ENCODE results near the gene FAM169A. TPM values are rescaled to one million over a fixed set of nuclear protein-coding genes. Genes with fewer than 3 reads are reported as not detected.
"Not testable (repeated sequence)": the region's sequence is repeated elsewhere in the genome, so short reads cannot be mapped to it uniquely, and the experiment has no call there.

The FAM169A gene
- total and polyA plus RNA-seq, 10 of the 15 experiments (the other 5 are each of a cell fraction or from before 2014, with no cell fraction given), result 0.37 to 15.4 (median 4.7) TPM

- 53% methylated on average over 3 of the region's 3 CpGs for WGBS (ENCODE audit: insufficient coverage, insufficient replicate concordance, low lambda C conversion rate, missing lambda C conversion rate)
- H4K20me1 ChIP-seq (ENCODE audit: control insufficient read depth, insufficient read depth), result no peaks in the 10 kb centered on the region
- no peaks in the 10 kb centered on the region for H3K79me2 ChIP-seq (ENCODE audit: control insufficient read depth, insufficient read depth, low read length)
- DNase-seq (ENCODE audit: low read depth, low spot score) (no peak), ATAC-seq (no peak), FAIRE-seq (no peak)
- ChIA-PET SMC1A (ENCODE audit: uncharacterized antibody, unreplicated experiment) (no interaction called here), CTCF (no interaction called here), POLR2A (no interaction called here), RAD21 (ENCODE audit: unreplicated experiment) (no interaction called here)
- no peak overlapping the region for H3K27ac ChIP-seq (ENCODE audit: control insufficient read depth, insufficient read depth)
- H3K4me2 ChIP-seq (ENCODE audit: control insufficient read depth, insufficient read depth), result no peak overlapping the region
- in situ Hi-C loops (cut with MboI) (no loop called here), intact Hi-C loops (cut with micrococcal nuclease; ENCODE audit: unreplicated experiment) (no loop called here)
- H2AFZ ChIP-seq (ENCODE audit: control insufficient read depth, low read depth, low read length), result no peak overlapping the region
- no peaks in the 10 kb centered on the region for H3K9me3 ChIP-seq (replicated peaks; ENCODE audit: control insufficient read depth, insufficient read depth, low read length)
- peaks cover 0 to 5% of the 10 kb centered on the region in 2 experiments for H3K27me3 ChIP-seq (replicated peaks in 1 of 2; ENCODE audit: control insufficient read depth in 2 of 2, insufficient read depth in 2 of 2, low read length in 1 of 2)
- no peak for TF ChIP-seq RCOR1 (conservative IDR thresholded peaks at IDR 0.05; ENCODE audit: low read depth, low read length)
- H3K36me3 ChIP-seq (ENCODE audit: control insufficient read depth in 2 of 2, insufficient read depth in 2 of 2, low read length in 1 of 2), result no peaks in the 10 kb centered on the region
- no peak overlapping the region for H3K4me3 ChIP-seq
- H3K4me1 ChIP-seq (ENCODE audit: control insufficient read depth, insufficient read depth, low read length), result no peaks in the 10 kb centered on the region
- no TSS peak for BruUV-seq (replicated peaks)
- no peak overlapping the region for H3K9ac ChIP-seq (ENCODE audit: control insufficient read depth, insufficient read depth, low read length)
These were observed 4.3 kb upstream of the FAM169A start for GRCh38 chr5:74870299-74871067.

- H2AFZ ChIP-seq (ENCODE audit: control insufficient read depth, low read depth, low read length); H3K27me3 ChIP-seq (replicated peaks in 1 of 2; ENCODE audit: control insufficient read depth in 2 of 2, insufficient read depth in 2 of 2, low read length in 1 of 2); RAD21 ChIA-PET (ENCODE audit: unreplicated experiment); DNase-seq (ENCODE audit: low read depth, low spot score); H3K4me3 ChIP-seq; H3K27ac ChIP-seq (ENCODE audit: control insufficient read depth, insufficient read depth); intact Hi-C loops (cut with micrococcal nuclease; ENCODE audit: unreplicated experiment); BruUV-seq (replicated peaks); SMC1A ChIA-PET (ENCODE audit: uncharacterized antibody, unreplicated experiment); POLR2A ChIA-PET; H3K4me2 ChIP-seq (ENCODE audit: control insufficient read depth, insufficient read depth); H3K36me3 ChIP-seq (ENCODE audit: control insufficient read depth in 2 of 2, insufficient read depth in 2 of 2, low read length in 1 of 2); in situ Hi-C loops (cut with MboI); CTCF ChIA-PET; H3K9me3 ChIP-seq (replicated peaks; ENCODE audit: control insufficient read depth, insufficient read depth, low read length); H3K9ac ChIP-seq (ENCODE audit: control insufficient read depth, insufficient read depth, low read length); H4K20me1 ChIP-seq (ENCODE audit: control insufficient read depth, insufficient read depth); H3K79me2 ChIP-seq (ENCODE audit: control insufficient read depth, insufficient read depth, low read length); H3K4me1 ChIP-seq (ENCODE audit: control insufficient read depth, insufficient read depth, low read length); FAIRE-seq: not testable (repeated sequence)
- ATAC-seq, result peak; percentile 11; the same call in 2 of the 3 replicates
- TF ChIP-seq BHLHE40 (IDR thresholded peaks at IDR 0.05; ENCODE audit: borderline replicate concordance in 1 of 2, low read depth in 2 of 2, low read length in 1 of 2) (0 out of 4 replicates have a peak, but pooled peaks of 1 of the 2 experiments have one; percentile 21), IKZF1 (conservative IDR thresholded peaks at IDR 0.05) (peak; percentile 64), RUNX3 (IDR thresholded peaks at IDR 0.05; ENCODE audit: low read length) (peak; percentile 56), DPF2 (IDR thresholded peaks at IDR 0.05) (peak; percentile 39; the same call in 1 of the 2 replicates), YY1 (IDR thresholded peaks at IDR 0.05; ENCODE audit: low read depth, low read length) (0 out of 2 replicates have a peak, but pooled peaks have one; percentile 16), IKZF2 (IDR thresholded peaks at IDR 0.05) (peak in 1 of 2 experiments; percentile 16; a peak in 2 of 4 replicates), TCF12 (IDR thresholded peaks at IDR 0.05; ENCODE audit: low read depth, low read length) (0 out of 2 replicates have a peak, but pooled peaks have one; percentile 54)
- WGBS (ENCODE audit: insufficient coverage, insufficient replicate concordance, low lambda C conversion rate, missing lambda C conversion rate), result 41% methylated on average over 10 of the region's 10 CpGs
These were observed 3.2 kb upstream of the FAM169A start for GRCh38 chr5:74869414-74869813.
